COLO829 (cell line): ENCODE results near the gene TRAPPC13.
A peak's percentile ranks its signal among the peaks of the same experiment; 100 is the strongest.
"Not testable (repeated sequence)": the region's sequence is repeated elsewhere in the genome, so short reads cannot be mapped to it uniquely, and the experiment has no call there.

ENCODE experiments used
- DNase-seq: peaks from one replicate; pipeline ENCODE4 v3.0.0; 2012; ENCODE audit warnings: low spot score

TRAPPC13 gene

GRCh38 chr5:65624571-65625555 is at the start of gene TRAPPC13, which contains the start of gene SHLD3:
TRAPPC13 (plus strand) TSS chr5:65625027; CDS start chr5:65625061, 34 bp downstream.
SHLD3 (plus strand) TSS chr5:65625027; CDS start chr5:65629588, 4,561 bp downstream.
- DNase-seq: peak; percentile 29

- DNase-seq: no peak
Observed at GRCh38 chr5:65577141-65577540, 47.7 kb upstream of the TRAPPC13 start.

- DNase-seq: no peak
Observed at GRCh38 chr5:65588694-65589093, 36.1 kb upstream of the TRAPPC13 start.

GRCh38 chr5:65601761-65602160 is 23.1 kb upstream of the TRAPPC13 start:
- DNase-seq: not testable (repeated sequence)

- no peak for DNase-seq
Observed at GRCh38 chr5:65611524-65611923, 13.3 kb upstream of the TRAPPC13 start.

- DNase-seq: no peak
Observed at GRCh38 chr5:65612298-65612907, 12.4 kb upstream of the TRAPPC13 start.

- DNase-seq: no peak
Observed at GRCh38 chr5:65620021-65620420, 4.8 kb upstream of the TRAPPC13 start.

GRCh38 chr5:65621961-65622360 is 2.9 kb upstream of the TRAPPC13 start:
- not testable (repeated sequence) for DNase-seq

GRCh38 chr5:65623482-65623881 is 1.3 kb upstream of the TRAPPC13 start:
- no peak for DNase-seq

- DNase-seq: peak; percentile 63
Observed at GRCh38 chr5:65624025-65624570, 729 bp upstream of the TRAPPC13 start, which contains the start of gene TRIM23. TRIM23 (minus strand) TSS chr5:65624333; CDS start chr5:65624274, 59 bp downstream.

- peak; percentile 2 for DNase-seq
Observed at GRCh38 chr5:65625743-65626142, 916 bp downstream of the TRAPPC13 start.

- DNase-seq: no peak
Observed at GRCh38 chr5:65630981-65631380, 6.2 kb downstream of the TRAPPC13 start.

- DNase-seq: no peak
Observed at GRCh38 chr5:65640240-65640639, 15.4 kb downstream of the TRAPPC13 start.

GRCh38 chr5:65646938-65647337 is 22.1 kb downstream of the TRAPPC13 start:
- DNase-seq: no peak

GRCh38 chr5:65647941-65648340 is 23.1 kb downstream of the TRAPPC13 start:
- DNase-seq: no peak

- no peak for DNase-seq
Observed at GRCh38 chr5:65651144-65651543, 26.3 kb downstream of the TRAPPC13 start.

GRCh38 chr5:65654713-65655112 is 29.9 kb downstream of the TRAPPC13 start:
- no peak for DNase-seq

- DNase-seq: peak; percentile 5
Observed at GRCh38 chr5:65663804-65664521, 39.1 kb downstream of the TRAPPC13 start.

GRCh38 chr5:65668696-65669095 is 43.9 kb downstream of the TRAPPC13 start:
- DNase-seq: no peak

- no peak for DNase-seq
Observed at GRCh38 chr5:65672796-65673195, 48.0 kb downstream of the TRAPPC13 start.

GRCh38 chr5:65674749-65675148 is 49.9 kb downstream of the TRAPPC13 start:
- DNase-seq: no peak

GRCh38 chr5:65676056-65676455 is 51.2 kb downstream of the TRAPPC13 start:
- DNase-seq: not testable (repeated sequence)
